22Rv1 (cell line): ENCODE measurements around the gene IL1R2.

Experiments
- H3K27ac ChIP-seq: fragments of 450-650 bp; 2 replicates; pipeline ENCODE4 v1.5.1; 2017
- ZFX ChIP-seq: fragments of 450-650 bp; IDR thresholded peaks from 2 replicates; pipeline ENCODE4 v1.6.1; 2017; ENCODE audit warnings: antibody characterized with exemption, borderline replicate concordance
- TF ChIP-seq, protein P1 (sequence below): fragments of 450-650 bp; IDR thresholded peaks from 2 replicates; pipeline ENCODE4 v1.5.1; 2017; ENCODE audit warnings: mild to moderate bottlenecking

Gene IL1R2, protein sequence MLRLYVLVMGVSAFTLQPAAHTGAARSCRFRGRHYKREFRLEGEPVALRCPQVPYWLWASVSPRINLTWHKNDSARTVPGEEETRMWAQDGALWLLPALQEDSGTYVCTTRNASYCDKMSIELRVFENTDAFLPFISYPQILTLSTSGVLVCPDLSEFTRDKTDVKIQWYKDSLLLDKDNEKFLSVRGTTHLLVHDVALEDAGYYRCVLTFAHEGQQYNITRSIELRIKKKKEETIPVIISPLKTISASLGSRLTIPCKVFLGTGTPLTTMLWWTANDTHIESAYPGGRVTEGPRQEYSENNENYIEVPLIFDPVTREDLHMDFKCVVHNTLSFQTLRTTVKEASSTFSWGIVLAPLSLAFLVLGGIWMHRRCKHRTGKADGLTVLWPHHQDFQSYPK

DNA sequence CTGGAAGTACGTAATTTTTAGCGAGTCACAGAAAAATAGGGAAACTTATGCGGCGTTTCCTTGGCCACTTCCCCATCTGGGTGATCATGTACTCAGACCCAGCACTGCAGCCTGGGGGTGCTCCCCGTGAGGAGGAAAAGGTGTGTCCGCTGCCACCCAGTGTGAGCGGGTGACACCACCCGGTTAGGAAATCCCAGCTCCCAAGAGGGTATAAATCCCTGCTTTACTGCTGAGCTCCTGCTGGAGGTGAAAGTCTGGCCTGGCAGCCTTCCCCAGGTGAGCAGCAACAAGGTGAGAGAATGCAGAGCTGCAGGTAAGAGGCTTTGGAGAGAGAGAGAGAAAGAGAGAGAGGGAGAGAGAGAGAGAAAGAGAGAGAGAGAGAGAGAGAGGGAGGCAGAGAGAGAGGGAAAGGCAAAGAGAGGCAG is at the start of gene IL1R2:
TSS of gene IL1R2 (plus strand) at position 240 of the 425 bp plus-strand sequence. CDS start 16,616 bp downstream, outside the sequence.
- TF ChIP-seq, protein P1, sequence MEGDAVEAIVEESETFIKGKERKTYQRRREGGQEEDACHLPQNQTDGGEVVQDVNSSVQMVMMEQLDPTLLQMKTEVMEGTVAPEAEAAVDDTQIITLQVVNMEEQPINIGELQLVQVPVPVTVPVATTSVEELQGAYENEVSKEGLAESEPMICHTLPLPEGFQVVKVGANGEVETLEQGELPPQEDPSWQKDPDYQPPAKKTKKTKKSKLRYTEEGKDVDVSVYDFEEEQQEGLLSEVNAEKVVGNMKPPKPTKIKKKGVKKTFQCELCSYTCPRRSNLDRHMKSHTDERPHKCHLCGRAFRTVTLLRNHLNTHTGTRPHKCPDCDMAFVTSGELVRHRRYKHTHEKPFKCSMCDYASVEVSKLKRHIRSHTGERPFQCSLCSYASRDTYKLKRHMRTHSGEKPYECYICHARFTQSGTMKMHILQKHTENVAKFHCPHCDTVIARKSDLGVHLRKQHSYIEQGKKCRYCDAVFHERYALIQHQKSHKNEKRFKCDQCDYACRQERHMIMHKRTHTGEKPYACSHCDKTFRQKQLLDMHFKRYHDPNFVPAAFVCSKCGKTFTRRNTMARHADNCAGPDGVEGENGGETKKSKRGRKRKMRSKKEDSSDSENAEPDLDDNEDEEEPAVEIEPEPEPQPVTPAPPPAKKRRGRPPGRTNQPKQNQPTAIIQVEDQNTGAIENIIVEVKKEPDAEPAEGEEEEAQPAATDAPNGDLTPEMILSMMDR: no peak
- no peak for TF ChIP-seq ZFX

DNA sequence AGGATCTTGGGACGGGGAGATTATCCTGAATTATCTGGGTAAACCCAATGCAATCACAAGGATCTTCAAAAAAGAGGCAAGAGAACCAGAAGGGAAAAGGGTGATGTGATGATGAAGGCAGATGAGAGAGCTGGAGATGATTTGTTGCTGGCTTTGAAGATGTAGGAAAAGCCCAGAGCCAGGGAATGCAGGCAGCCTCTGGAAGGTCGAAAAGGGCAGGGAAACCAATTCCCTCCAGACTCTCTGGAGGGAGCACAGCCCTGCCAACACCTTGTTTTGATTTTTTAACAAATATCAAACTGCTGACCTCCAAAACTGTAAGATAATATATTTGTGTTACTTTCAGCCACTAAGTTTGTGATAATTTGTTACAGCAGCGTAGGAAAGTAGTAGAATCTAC is 48.9 kb upstream of the IL1R2 start:
- TF ChIP-seq ZFX: no peak
- TF ChIP-seq, protein P1: no peak

More for the DNA sequence above, at the start of gene IL1R2:
- H3K27ac ChIP-seq: no peak within 1 kb of the TSS

GRCh38 chr2:101946372-101947039 is 45.3 kb upstream of the IL1R2 start:
- TF ChIP-seq, protein P1: no peak
- TF ChIP-seq ZFX: no peak

More for the DNA sequence above, 48.9 kb upstream of the IL1R2 start:
- H3K27ac ChIP-seq: no peak overlapping the region

DNA sequence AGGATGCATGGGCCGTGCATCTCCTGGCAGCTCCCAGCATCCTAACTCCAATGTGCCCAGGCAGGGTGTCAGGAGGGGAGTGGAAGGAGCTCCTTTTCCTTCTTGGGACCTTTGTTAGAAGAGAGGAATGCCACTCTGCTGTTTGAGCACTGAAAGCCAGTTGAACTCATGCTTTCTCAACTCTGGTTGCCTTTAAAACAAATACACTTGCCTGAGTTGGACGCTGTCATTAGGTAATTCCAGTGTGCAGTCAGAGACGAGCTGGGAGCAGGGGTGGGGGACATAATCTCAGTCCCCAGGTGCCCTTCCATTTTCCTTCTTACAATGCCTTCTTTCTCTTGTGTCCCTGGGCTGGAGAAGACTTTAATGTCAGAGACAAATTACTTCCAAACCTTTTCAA is 44.4 kb upstream of the IL1R2 start:
- TF ChIP-seq, protein P1: no peak
- no peak for TF ChIP-seq ZFX

More at GRCh38 chr2:101946372-101947039, 45.3 kb upstream of the IL1R2 start:
- no peak overlapping the region for H3K27ac ChIP-seq

DNA sequence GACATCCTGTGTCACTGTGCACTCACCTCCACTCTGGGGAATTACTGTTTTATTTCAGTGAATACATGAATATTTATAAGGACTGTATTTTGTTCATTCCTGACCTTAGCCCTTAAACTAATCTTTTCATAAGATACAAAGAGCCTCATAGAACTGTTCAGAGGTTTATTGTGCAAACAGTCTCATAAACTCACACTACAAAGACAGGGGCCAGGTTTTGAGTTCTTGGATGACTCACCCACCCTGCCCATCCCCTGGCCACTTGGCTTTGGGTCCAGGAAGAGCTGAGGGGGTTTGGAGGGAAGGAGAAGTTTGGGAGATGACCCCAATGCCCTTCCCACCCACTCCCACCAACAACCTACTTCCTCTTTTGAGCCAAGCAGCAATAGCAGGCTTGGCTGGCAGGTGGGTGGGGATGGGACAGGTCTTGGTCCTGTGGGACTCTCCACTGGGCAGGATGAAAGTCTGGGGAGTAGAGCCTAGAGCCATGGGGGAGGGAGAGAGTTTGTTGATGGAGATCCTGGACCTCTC is 43.1 kb upstream of the IL1R2 start:
- TF ChIP-seq, protein P1: no peak
- no peak for TF ChIP-seq ZFX
- H3K27ac ChIP-seq: no peak overlapping the region

More for the DNA sequence above, 44.4 kb upstream of the IL1R2 start:
- H3K27ac ChIP-seq: no peak overlapping the region

GRCh38 chr2:101949304-101949703 is 42.5 kb upstream of the IL1R2 start:
- no peak overlapping the region for H3K27ac ChIP-seq
- TF ChIP-seq ZFX: no peak
- TF ChIP-seq, protein P1: no peak

- TF ChIP-seq ZFX: no peak
- TF ChIP-seq, protein P1: no peak
- H3K27ac ChIP-seq: no peak overlapping the region
These were observed 40.5 kb upstream of the IL1R2 start for GRCh38 chr2:101951296-101951695.
